Measurements from ENCODE around the gene CHST6. TPM values are rescaled to one million over a fixed set of nuclear protein-coding genes. Genes with fewer than 3 reads are reported as not detected.

The CHST6 gene
- total and polyA plus RNA-seq, 2 donors (not counting 3 experiments of a cell fraction or from before 2014, with no cell fraction given) = 0.26 to 0.60 TPM

DNA sequence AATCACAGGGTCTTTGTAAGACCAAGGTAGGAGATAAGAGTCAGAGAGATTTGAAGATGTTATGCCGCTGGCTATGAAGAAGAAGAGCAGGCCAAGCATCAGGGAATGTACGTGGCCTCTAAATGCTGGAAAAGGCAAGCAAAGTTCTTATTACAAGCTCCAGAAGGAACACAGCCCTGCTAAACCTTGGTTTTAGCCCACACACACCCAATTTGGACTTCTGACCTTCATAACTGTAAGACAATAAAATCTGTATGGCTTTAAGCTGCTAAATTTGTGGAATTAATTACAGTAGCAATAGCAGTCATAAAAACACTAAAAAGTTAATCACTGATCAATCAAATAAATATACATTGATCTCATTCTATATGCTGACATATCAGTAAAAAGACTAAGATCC lies 36.8 kb downstream of the CHST6 start:
- FAIRE-seq = no peak
- intact Hi-C loops (cut with micrococcal nuclease) = no loop called here
- Histone ChIP-seq H3K36me3 (ENCODE audit: control insufficient read depth in 2 of 2, extremely low read depth in 1 of 2, insufficient read depth in 2 of 2, low read length in 2 of 2) (no peaks in the 10 kb centered on the region), H4K20me1 (replicated peaks; ENCODE audit: control insufficient read depth, extremely low read depth, insufficient read depth, low read length) (no peaks in the 10 kb centered on the region), H3K27ac (ENCODE audit: insufficient read depth, low read depth, low read length) (no peak overlapping the region), H3K9me3 (replicated peaks; ENCODE audit: control insufficient read depth, insufficient read depth, low read length) (no peaks in the 10 kb centered on the region), H3K4me2 (ENCODE audit: insufficient read depth, low read length) (no peak overlapping the region), H3K79me2 (ENCODE audit: control insufficient read depth, insufficient read depth, low read length) (peaks cover 82% of the 10 kb centered on the region), H3K27me3 (ENCODE audit: control insufficient read depth in 2 of 2, insufficient read depth in 2 of 2, low read length in 2 of 2) (no peaks in the 10 kb centered on the region), H3K4me1 (ENCODE audit: control insufficient read depth, extremely low read depth, insufficient read depth, low read length) (peaks cover 9% of the 10 kb centered on the region), H2AFZ (ENCODE audit: low read depth, low read length) (no peak overlapping the region), H3K9me1 (replicated peaks; ENCODE audit: control insufficient read depth, extremely low read depth, insufficient read depth, low read length) (no peaks in the 10 kb centered on the region), H3K9ac (replicated peaks; ENCODE audit: extremely low read depth, insufficient read depth, low read length) (no peak overlapping the region), H3K4me3 (replicated peaks in 1 of 3; ENCODE audit: insufficient read depth in 1 of 3, low read depth in 1 of 3, low read length in 3 of 3) (no peak overlapping the region)
- POLR2A ChIA-PET = no interaction called here
- dilution Hi-C loops (cut with MboI; ENCODE audit: extremely low pct_ligation_motif_present, low sequenced_read_pairs) = no loop called here
- no TSS peak for BruUV-seq (replicated peaks)
- CTCF ChIA-PET = interaction anchor here (1.3 to 3.5 kb wide), 3 partner anchors 25 to 261 kb away, joined by 3 to 23 read pairs (median 4); partner anchors contain the start of gene CFDP1
- no peak for TF ChIP-seq GATA2 (IDR thresholded peaks at IDR 0.05; ENCODE audit: insufficient read depth, insufficient read length, low read depth, low read length)
- no peak for TF ChIP-seq FOS (IDR thresholded peaks at IDR 0.05; ENCODE audit: borderline replicate concordance, insufficient read depth, low read length)
- TF ChIP-seq MYC (IDR thresholded peaks at IDR 0.05; ENCODE audit: low read depth, low read length) = no peak
- TF ChIP-seq POLR2AphosphoS5 (IDR thresholded peaks at IDR 0.05; ENCODE audit: insufficient read depth, low read depth, low read length) = no peak
- TF ChIP-seq, protein P1, sequence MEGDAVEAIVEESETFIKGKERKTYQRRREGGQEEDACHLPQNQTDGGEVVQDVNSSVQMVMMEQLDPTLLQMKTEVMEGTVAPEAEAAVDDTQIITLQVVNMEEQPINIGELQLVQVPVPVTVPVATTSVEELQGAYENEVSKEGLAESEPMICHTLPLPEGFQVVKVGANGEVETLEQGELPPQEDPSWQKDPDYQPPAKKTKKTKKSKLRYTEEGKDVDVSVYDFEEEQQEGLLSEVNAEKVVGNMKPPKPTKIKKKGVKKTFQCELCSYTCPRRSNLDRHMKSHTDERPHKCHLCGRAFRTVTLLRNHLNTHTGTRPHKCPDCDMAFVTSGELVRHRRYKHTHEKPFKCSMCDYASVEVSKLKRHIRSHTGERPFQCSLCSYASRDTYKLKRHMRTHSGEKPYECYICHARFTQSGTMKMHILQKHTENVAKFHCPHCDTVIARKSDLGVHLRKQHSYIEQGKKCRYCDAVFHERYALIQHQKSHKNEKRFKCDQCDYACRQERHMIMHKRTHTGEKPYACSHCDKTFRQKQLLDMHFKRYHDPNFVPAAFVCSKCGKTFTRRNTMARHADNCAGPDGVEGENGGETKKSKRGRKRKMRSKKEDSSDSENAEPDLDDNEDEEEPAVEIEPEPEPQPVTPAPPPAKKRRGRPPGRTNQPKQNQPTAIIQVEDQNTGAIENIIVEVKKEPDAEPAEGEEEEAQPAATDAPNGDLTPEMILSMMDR (IDR thresholded peaks at IDR 0.05; ENCODE audit: extremely low read depth in 1 of 2, insufficient read depth in 1 of 2, low read depth in 1 of 2, low read length in 2 of 2) = no peak
- TF ChIP-seq EZH2 (IDR thresholded peaks at IDR 0.05; ENCODE audit: borderline replicate concordance, low read depth, low read length, severe bottlenecking) = no peak
- no peak for TF ChIP-seq POLR2A (IDR thresholded peaks at IDR 0.05; ENCODE audit: low read depth, low read length)
- TF ChIP-seq, protein P2, sequence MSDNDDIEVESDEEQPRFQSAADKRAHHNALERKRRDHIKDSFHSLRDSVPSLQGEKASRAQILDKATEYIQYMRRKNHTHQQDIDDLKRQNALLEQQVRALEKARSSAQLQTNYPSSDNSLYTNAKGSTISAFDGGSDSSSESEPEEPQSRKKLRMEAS (IDR thresholded peaks at IDR 0.05; ENCODE audit: insufficient read depth, insufficient read length) = no peak
- TF ChIP-seq JUN (IDR thresholded peaks at IDR 0.05; ENCODE audit: borderline replicate concordance, insufficient read depth, insufficient read length, low read depth) = no peak
- DNase-seq (ENCODE audit: low read depth, low spot score) = no peak
